Fibroblast of villous mesenchyme (primary cell): ENCODE data around the gene NCEH1. TPM values are rescaled to one million over a fixed set of nuclear protein-coding genes. Genes with fewer than 3 reads are reported as not detected.
A peak's percentile ranks its signal among the peaks of the same experiment; 100 is the strongest.

Experiments used
- DNase-seq: peaks from one replicate; pipeline ENCODE4 v3.0.0-alpha.2; 2010; ENCODE audit warnings: low read depth
- H3K4me3 ChIP-seq: 2 replicates; pipeline ENCODE4 v1.5.1; 2011; ENCODE audit warnings: low read depth, mild to moderate bottlenecking, low read length
- total RNA-seq: library from RNA; depleted of rRNA; stranded (reverse); fragments of >200 nt; gene quantifications from 2 replicates; pipeline ENCODE4 v1.2.3, GENCODE V29; 2012
- TF ChIP-seq, protein P1 (sequence below): IDR thresholded peaks from 2 replicates; pipeline ENCODE4 v1.5.1; 2012; ENCODE audit warnings: low read depth, mild to moderate bottlenecking, low read length; ENCODE audit not compliant: insufficient read depth

The NCEH1 gene
- total RNA-seq, 1 donor, result 21.2 TPM

DNA sequence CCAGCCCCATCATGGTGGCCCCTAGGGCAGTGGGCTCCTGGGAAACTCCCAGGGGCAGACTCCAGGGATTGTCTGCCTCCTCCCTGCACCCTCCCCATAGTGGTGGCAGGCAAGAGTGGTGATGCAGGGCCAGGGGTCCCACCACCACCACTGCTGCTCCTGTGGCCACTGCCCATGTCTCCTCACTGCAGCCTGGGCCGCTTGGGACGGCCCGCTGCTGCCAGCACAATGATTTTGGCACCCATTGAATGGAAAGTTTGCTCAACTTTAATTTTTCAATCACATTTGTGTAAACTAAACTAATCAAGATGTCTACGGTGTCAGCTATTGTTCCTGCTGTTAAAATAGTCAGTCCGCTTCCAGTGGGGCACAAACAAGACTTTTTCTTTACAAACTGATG is 95.6 kb downstream of the NCEH1 start:
- DNase-seq, result no peak
- H3K4me3 ChIP-seq, result no peak overlapping the region
- TF ChIP-seq, protein P1, sequence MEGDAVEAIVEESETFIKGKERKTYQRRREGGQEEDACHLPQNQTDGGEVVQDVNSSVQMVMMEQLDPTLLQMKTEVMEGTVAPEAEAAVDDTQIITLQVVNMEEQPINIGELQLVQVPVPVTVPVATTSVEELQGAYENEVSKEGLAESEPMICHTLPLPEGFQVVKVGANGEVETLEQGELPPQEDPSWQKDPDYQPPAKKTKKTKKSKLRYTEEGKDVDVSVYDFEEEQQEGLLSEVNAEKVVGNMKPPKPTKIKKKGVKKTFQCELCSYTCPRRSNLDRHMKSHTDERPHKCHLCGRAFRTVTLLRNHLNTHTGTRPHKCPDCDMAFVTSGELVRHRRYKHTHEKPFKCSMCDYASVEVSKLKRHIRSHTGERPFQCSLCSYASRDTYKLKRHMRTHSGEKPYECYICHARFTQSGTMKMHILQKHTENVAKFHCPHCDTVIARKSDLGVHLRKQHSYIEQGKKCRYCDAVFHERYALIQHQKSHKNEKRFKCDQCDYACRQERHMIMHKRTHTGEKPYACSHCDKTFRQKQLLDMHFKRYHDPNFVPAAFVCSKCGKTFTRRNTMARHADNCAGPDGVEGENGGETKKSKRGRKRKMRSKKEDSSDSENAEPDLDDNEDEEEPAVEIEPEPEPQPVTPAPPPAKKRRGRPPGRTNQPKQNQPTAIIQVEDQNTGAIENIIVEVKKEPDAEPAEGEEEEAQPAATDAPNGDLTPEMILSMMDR, result no peak

DNA sequence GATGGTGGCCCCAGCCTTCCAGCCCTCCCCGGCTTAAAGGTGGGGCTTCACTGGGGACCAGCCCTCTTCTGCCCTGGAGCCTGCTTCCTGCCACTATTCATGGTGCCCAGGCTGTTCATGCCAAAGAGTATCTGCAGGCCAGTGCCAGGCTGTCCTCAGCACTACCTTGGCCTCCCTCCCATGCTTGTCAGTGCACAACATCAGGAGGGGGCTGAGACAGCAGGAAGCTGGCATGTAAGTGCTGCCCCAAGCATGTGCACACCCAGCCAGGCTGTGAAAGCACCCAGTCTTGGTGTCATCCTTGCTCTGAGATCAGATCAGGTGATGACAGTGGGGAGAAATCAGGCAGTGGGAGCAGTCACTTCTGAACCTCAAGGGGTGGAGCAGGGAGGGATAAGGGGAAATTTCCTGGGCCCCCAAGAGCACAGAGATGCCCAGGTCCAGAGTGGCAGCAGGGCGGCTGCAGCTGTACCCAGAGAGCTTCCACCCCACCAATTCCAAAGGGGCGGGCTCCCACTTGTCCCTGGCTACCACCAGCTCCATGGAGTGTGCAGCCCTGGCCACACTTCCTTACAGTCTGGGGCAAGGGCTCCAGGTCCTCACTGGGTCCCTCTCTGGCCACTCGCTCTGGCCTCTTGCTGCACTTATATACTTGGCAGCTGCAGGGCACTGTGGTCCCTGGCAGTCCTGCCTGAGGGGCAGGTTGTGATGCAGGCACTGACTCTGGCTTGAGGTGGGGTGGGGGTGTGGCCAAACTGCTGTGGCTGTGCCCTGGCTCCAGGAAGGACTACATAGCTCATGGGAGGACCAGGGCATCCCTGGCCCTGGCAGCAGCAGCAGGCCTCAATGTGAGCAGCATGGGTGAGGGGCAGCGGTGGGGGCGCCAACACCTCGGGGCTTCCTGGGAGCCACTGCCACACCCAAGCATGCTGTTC is 96.3 kb downstream of the NCEH1 start:
- DNase-seq, result no peak
- no peak overlapping the region for H3K4me3 ChIP-seq
- TF ChIP-seq, protein P1, result no peak

DNA sequence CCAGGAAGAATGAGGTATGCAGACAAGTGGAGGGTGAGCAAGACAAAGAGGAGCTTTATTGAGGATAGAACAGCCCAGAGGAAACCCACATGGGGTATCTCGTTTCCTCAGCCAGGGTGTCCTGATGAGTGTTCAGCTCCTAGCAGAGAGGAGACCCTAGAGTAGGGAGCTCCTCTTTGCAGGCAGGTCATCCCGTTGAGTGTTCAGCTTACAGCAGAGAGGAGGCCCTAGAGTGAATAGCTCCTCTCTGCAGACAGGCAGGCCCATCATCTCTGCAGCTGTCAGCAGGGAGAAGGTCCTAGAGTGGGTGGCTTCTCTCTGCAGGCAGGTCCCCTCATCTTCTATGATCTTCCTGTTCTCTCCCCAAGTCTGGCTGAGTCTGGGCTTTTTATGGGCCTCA is 97.0 kb downstream of the NCEH1 start:
- DNase-seq, result no peak
- no peak overlapping the region for H3K4me3 ChIP-seq
- TF ChIP-seq, protein P1, result no peak

DNA sequence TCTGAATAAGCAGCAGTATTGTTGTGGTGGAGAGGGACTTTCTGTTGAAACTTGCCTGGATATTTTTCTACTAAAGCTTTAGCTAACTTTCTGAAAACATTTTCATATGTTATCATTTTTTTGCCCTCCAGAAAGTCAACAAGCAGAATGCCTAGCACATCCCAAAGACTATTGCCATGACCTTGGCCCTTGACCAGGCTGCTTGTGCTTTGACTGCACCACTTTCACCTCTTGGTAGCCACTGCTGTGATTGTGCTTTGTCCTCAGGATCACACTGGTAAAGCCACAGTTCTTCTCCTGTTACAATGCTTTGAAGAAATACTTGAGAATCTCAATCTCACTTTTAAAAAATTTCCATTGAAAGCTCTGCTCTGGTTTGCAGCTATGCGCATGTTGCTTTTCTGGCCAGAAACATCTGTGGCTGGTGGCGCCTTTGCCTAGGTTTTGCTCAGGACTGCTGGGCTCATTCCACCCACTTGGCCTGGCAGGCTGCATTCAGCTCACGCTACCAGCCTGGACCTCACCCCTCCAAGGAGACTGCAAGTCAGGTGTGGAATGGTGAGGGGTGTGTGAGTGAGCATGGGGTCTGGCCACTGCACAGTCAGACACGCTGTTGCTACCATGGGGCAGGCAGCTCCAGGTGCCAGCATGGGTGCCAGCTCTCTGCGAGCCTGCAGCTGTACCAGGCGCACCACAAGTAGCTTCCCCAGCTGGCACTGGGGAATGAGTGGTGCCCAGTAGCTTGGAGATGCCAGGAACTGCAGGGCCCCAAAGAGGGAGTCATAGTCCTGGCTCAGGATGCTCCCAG is 97.8 kb downstream of the NCEH1 start:
- peak; percentile 47 for DNase-seq
- H3K4me3 ChIP-seq, result no peak overlapping the region
- TF ChIP-seq, protein P1, result no peak

DNA sequence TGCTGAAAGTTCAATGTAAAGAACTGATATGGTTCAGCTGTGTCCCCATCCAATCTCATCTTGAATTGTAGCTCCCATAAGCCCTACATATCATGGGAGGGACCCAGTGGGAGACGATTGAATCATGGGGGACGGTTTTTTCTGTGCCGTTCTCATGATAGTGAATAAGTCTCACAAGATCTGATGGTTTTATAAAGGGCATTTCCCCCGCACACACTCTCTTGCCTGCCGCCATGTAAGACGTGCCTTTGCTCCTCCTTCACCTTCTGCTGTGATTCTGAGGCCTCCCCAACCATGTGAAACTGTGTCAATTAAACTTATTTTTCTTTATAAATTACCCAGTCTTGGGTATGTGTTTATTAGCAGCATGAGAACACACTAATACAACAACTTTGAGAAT is 101.1 kb downstream of the NCEH1 start:
- H3K4me3 ChIP-seq, result no peak overlapping the region
- TF ChIP-seq, protein P1, result no peak
- no peak for DNase-seq

DNA sequence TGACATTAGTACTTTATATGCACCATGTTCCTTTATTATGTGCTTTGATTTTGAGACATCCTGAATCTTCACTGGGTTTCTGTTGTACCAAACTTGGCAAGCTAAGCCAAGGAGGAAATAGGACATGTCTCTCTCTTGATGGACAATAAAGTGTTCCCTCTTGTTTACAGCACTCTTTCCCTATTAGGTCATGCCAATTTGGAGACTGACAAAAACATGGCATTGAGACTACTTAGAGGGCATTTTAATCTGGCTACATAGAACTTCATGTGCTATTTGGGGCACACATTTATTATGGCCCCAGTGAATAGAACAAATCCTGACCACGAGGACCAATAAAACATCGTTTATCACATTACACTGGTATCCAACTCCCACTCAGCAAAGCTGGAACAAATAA is 102.3 kb downstream of the NCEH1 start:
- TF ChIP-seq, protein P1, result no peak
- no peak for DNase-seq
- H3K4me3 ChIP-seq, result no peak overlapping the region
